G401 (cell line): ENCODE data around the gene STK11. TPM values are rescaled to one million over a fixed set of nuclear protein-coding genes. Genes with fewer than 3 reads are reported as not detected.
"Not testable (repeated sequence)": the region's sequence is repeated elsewhere in the genome, so short reads cannot be mapped to it uniquely, and the experiment has no call there.

ENCODE experiments used
- DNase-seq: peaks from one replicate; pipeline ENCODE4 v3.0.0-alpha.2; 2015; ENCODE audit warnings: low spot score
- in situ Hi-C: cut with HindIII; loops from 2 replicates; pipeline ENCODE4 v1.10.0; 2016; ENCODE audit warnings: low sequenced_read_pairs, mixed read lengths
- total RNA-seq: library from RNA; depleted of rRNA; stranded (reverse); fragments of >200 nt; shearing (Covaris generic); gene quantifications from 2 replicates; pipeline ENCODE4 v1.2.3, GENCODE V29; 2014

The STK11 gene
- total RNA-seq, 1 experiment from 2014 or later, result 83.6 TPM

DNA sequence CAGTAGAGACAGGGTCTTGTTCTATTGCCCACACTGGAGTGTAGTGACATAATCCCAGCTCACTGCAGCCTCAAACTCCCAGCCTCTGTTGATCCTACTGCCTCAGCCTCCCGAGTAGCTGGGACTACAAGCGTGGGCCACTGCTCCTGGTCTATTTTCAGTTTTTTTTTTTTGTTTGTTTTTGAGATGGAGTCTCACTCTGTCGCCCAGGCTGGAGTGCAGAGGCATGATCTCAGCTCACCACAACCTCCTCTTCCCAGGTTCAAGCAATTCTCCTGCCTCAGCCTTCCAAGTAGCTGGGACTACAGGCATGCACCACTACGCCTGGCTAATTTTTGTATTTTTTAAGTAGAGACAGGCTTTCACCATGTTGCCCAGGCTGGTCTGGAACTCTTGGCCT is 5.0 kb upstream of the STK11 start:
- in situ Hi-C loops, DNase-seq: not testable (repeated sequence)

- DNase-seq, result no peak
- in situ Hi-C loops, result no loop called here
These were observed 729 bp downstream of the STK11 start for GRCh38 chr19:1206150-1206863.

GRCh38 chr19:1206864-1207450 is 1.4 kb downstream of the STK11 start:
- DNase-seq, result no peak

DNA sequence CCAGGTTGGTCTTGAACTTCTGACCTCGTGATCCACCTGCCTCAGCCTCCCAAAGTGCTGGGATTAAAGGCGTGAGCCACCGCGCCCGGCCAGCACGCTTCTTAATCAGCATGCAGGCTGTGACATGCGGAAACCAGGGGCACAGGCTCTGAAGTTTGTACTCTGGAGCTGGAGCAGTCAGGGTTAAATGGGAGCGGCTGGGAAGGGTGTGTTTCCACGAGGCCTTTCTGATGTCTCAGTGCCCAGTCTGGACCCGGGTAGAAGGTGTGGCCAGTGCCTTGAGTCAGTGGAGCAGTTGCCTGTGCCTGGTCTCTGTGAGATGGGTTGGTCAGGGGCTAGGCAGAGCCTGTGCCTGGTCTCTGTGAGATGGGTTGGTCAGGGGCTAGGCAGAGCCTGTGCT is 3.3 kb downstream of the STK11 start:
- DNase-seq, in situ Hi-C loops: not testable (repeated sequence)

More at GRCh38 chr19:1206864-1207450, 1.4 kb downstream of the STK11 start:
- in situ Hi-C loops, result no loop called here

- in situ Hi-C loops, result no loop called here
- peak; percentile 49 for DNase-seq
These were observed 4.6 kb downstream of the STK11 start for GRCh38 chr19:1210227-1210538.

DNA sequence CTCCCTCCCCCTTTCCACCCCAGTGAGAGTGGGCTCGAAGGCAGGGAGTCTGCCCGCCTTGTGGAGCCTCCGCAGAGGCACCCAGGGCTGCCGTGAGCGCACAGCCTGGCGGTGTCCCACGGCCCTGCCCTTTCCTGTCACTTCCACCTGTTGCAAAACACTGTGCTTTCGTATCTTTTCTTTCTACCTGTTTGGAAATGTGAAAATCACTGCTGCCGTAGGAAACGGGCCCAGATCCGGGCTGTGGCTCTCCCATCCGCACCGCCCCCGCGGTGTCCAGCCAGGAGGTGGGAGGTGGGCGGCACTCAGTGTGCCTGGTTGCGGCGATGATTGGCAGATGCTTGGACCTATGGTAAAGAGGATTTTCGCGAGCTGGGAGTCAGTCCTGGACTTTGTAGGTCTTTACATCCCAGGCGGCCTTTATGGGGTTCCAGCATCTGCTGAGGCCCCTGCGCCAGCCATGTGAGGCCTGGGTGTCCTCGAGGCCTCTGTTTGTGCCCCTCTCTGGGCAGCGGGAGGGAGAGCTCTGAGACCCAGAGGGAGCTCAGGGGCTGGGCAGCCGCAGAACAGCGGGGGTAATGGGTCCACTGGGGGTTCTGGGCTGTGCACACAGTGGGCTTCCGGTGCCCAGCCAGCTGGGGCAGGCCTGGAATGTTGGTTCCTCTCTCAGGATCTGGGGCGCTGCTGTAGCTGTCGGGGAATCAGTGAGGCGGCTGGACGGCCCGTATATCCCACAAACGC is 6.1 kb downstream of the STK11 start:
- peak; percentile 60 for DNase-seq
- in situ Hi-C loops, result no loop called here

DNA sequence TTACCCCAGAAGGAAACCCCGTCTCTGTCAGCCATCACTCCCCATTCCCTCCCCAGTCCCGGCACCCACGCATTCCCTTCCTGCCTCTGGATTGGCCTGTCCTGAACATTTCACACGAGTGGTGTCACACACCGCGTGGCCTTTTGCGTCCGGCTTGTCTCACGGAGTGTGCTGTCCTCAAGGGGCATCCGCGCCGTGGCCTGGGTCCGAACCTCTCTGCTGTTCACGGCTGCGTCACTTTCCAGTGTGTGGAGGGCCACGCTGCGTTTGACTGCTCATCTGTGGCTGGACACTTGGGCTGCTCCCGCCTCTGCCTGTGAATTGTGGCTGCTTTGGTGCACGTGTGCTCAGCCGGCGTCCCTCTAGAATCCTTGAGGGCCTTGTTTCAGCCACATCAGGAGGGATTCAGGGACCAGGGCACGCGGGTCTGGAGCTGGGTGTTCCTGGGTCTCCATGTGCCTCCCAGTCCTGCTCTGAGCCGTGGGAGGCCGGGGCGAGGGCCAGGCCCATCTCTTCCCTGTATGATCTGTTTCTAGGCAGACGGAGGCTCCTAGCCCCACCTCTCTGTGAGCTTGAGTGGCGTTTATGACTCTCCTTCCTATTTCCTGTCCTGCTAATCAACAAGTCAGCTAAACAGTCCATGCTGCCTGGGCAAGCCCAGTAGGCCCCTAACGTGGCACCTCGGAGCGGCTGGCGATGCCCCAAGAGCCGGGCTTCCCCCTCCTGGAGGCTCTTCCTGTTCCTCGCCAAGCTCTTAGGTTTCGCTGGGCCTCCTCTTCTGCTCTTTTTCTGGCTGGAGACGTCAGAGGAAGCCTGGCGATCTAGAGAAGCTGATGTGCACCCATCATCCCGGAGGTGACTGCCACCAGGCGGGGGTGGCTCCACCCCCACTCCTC is 8.1 kb downstream of the STK11 start:
- in situ Hi-C loops, result no loop called here
- DNase-seq, result peak; percentile 85

DNA sequence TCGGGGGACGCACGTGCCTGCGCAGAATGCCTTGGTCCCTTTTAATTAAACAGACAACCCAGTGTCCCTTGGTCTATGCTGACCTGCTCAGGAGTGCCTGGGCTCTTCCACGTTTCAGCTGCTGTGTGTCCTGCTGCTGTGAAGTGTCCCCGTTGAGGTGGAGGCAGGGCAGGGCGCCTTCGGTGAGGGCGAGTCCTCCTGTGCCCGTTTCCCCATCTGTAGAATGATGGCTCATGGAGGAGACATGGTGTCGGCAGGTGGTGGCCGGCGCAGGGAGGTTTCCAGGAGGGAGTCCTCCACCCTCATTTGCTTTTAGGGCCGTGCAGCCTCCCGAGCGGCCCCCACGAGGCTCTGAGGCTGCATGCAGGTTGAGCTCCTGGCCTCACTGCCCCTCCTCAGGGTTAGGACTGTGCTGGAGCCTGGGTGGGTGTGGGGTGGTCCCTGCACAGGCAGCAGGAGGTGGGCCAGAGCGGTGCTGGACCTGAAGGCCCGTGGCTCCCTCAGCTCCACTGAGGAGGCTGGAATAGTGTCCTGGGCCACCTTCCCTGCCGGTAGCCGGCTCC is 8.8 kb downstream of the STK11 start:
- DNase-seq, result no peak
- in situ Hi-C loops, result no loop called here

- in situ Hi-C loops, result no loop called here
- DNase-seq, result peak; percentile 70
These were observed 9.5 kb downstream of the STK11 start for GRCh38 chr19:1214862-1215731.

- no peak for DNase-seq
- in situ Hi-C loops, result no loop called here
These were observed 11.2 kb downstream of the STK11 start for GRCh38 chr19:1216756-1217155.

DNA sequence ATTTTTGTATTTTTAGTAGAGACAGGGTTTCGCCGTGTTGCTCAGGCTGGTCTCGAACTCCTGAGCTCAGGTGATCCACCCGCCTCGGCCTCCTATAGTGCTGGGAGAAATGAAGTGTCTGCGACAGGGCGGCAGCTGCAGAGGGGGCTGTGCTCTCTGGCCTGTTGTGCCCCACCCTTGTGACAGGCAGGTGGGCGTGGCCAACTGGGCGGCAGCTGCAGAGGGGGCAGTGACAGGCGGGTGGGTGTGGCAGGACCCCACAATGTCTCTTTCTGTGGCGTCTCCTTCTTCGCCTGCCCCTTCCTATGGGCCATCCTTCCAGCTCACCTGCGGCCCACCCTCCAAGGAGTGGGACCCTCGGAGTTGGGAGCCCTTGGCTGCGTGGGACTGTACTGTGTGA is 11.8 kb downstream of the STK11 start:
- DNase-seq, result no peak
- in situ Hi-C loops, result no loop called here

DNA sequence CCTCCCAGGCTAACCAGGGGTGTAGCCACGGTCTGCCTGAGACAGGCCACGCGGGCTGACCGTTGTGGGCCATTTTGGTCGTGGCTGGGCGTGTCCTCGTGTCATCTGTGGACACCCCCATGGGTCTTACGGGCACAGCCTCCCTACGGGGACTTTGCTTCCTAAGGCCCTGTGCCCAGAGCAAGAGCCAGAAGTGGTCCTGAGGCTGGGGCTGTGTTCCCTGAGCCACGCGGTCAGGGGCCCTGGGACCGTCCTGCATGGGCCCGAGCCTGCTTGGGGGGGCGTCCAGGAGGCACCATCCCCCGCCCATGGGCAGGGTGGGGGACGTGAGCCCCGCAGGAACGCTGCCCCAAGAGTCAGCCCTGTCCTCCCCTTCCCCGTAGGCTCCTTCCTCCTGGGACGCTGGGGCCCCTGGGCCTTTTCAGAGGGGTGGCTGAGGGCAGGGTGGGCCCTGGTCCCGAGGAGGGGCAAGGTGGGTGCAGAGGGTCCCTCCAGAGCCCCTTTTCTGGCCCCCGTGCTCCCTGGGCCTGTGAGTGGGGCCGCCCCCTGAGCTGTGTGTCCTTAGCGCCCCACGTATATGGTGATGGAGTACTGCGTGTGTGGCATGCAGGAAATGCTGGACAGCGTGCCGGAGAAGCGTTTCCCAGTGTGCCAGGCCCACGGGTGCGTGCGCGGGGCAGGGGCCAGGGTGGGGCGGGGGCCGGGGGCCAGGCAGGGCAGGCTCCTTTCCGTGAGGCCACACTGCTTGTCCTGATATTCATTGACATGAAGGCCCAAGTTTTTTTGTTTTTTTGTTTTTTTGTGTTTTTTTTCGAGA is 13.4 kb downstream of the STK11 start:
- in situ Hi-C loops, result no loop called here
- DNase-seq, result no peak

DNA sequence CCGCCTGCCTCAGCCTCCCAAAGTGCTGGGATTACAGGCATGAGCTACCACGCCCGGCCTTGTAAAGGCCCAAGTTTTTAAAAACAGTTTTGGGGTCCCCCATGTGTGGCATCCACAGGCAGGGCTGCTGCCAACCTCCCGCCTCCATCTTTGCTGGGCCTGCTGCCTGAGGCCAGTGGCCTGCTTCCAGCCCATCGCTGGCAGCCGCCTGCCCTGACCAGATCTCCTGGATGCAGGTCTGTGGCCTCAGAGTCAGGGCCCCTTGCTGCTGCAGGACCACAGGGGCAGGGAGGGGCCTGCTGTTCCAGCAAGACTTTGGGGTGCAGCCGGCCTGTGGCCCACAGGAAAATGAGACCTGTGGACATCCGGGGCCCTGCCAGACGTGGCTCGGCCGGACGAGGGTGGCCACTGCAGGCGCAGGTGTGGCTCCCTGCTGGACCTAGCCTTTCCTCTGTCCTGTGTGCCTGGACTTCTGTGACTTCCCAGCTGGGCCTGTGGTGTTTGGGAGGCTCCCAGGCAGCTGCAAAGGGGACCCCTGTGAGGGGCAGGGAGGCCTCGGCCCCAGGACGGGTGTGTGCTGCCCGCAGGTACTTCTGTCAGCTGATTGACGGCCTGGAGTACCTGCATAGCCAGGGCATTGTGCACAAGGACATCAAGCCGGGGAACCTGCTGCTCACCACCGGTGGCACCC is 14.4 kb downstream of the STK11 start:
- no peak for DNase-seq
- in situ Hi-C loops, result no loop called here

GRCh38 chr19:1220477-1220930 is 14.9 kb downstream of the STK11 start:
- in situ Hi-C loops, result no loop called here
- DNase-seq, result no peak

DNA sequence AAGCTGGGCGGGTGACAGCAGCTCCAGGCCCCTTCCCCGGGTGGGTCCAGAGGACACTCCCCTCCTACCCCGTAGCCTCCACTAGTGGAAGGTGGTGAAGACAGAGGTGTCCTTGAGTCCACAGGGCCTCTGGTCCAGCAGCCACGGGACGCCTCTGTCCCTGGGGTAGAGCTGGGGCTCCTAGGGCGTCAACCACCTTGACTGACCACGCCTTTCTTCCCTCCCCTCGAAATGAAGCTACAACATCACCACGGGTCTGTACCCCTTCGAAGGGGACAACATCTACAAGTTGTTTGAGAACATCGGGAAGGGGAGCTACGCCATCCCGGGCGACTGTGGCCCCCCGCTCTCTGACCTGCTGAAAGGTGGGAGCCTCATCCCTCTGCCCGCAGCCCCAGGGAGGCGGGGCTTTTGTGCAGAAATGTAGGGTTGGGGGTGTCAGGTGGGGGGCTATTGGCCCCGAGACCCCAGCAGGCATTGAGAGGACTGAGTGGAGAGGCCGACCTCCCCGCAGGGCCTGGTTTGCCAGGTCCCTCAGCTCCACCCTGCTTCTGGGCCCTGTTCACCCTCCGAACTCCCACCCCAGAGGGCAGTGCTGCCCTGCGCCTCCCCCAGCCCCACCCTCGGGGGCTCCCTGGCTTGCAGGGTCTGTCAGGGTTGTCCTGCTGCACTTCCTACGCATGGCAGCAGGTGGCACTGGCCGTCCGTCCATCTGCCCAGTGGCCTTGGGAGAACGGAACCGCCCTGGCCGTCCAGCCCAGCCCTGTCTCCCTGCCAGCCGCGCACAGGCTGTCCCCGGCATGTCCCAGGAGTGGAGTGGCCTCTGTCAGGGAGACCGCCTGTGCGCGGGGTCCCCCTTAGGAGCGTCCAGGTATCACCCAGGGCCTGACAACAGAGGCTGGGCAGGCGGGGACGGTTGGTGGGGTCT is 15.7 kb downstream of the STK11 start:
- in situ Hi-C loops, result no loop called here
- peak; percentile 86 for DNase-seq

DNA sequence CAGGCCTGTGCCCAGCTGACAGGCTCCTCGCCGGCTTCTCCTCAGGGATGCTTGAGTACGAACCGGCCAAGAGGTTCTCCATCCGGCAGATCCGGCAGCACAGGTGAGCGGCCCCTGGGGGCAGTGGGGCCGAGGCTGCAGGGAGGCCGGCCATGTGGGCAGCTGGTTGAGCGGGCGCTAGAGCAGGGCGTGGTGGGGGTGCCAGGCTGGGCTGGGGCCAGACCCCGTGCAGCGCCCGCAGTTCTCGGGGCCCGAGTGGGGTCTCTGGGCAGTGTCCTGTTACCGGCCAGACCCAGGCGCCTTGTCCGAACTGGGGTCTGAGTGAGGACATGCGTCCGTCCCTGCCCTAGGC is 16.3 kb downstream of the STK11 start:
- in situ Hi-C loops, result no loop called here
- DNase-seq, result no peak
